K562 (cell line): ENCODE results near the gene GDF11. TPM values are rescaled to one million over a fixed set of nuclear protein-coding genes. Genes with fewer than 3 reads are reported as not detected.
A peak's percentile ranks its signal among the peaks of the same experiment; 100 is the strongest.

Experiments used
- CBFA2T2 ChIP-seq: fragments of 450-650 bp; conservative IDR thresholded peaks from 2 replicates; pipeline ENCODE4 v1.6.1; 2017; ENCODE audit warnings: mild to moderate bottlenecking
- HIVEP1 ChIP-seq: fragments of 250-450 bp; sonication (Bioruptor Pico); IDR thresholded peaks from 2 replicates; pipeline ENCODE4 v1.4.0; 2020; ENCODE audit warnings: mild to moderate bottlenecking
- HSF4 ChIP-seq: fragments of 250-450 bp; sonication (Bioruptor Pico); IDR thresholded peaks from 2 replicates; pipeline ENCODE4 v2.1.2; 2022; ENCODE audit warnings: mild to moderate bottlenecking, moderate library complexity, borderline replicate concordance
- IFI16 ChIP-seq: fragments of 250-450 bp; sonication (Bioruptor Pico); IDR thresholded peaks from 2 replicates; pipeline ENCODE4 v2.1.2; 2022; ENCODE audit warnings: mild to moderate bottlenecking, inconsistent platforms
- KAT7 ChIP-seq: sonication (generic); formaldehyde crosslinking; IDR thresholded peaks from 2 replicates; pipeline ENCODE4 v1.8.0; 2022; ENCODE audit warnings: missing genetic modification reagents, mild to moderate bottlenecking, borderline replicate concordance
- LEF1 ChIP-seq: fragments of 450-650 bp; IDR thresholded peaks from 2 replicates; pipeline ENCODE4 v1.6.1; 2016; ENCODE audit warnings: mild to moderate bottlenecking
- PHF21A ChIP-seq: fragments of 450-650 bp; IDR thresholded peaks from 2 replicates; pipeline ENCODE4 v1.6.1; 2017; ENCODE audit warnings: low read depth, borderline replicate concordance
- RAD51 ChIP-seq: fragments of 450-650 bp; IDR thresholded peaks from 2 replicates; pipeline ENCODE4 v1.7.1; 2016; ENCODE audit warnings: low read depth, mild to moderate bottlenecking, borderline replicate concordance
- TAF9B ChIP-seq: fragments of 450-650 bp; IDR thresholded peaks from 2 replicates; pipeline ENCODE4 v1.6.1; 2018; ENCODE audit warnings: mild to moderate bottlenecking; ENCODE audit not compliant: partially characterized antibody
- ZNF133 ChIP-seq: fragments of 250-450 bp; sonication (Bioruptor Pico); IDR thresholded peaks from 2 replicates; pipeline ENCODE4 v1.4.0; 2020; ENCODE audit warnings: mild to moderate bottlenecking
- ZNF780A ChIP-seq: fragments of 250-450 bp; sonication (Bioruptor Pico); IDR thresholded peaks from 2 replicates; pipeline ENCODE4 v1.5.0; 2021; ENCODE audit warnings: mild to moderate bottlenecking
- ZNF79 ChIP-seq: fragments of 250-450 bp; sonication (Bioruptor Pico); IDR thresholded peaks from 2 replicates; pipeline ENCODE4 v1.4.0; 2020; ENCODE audit warnings: low read depth, mild to moderate bottlenecking, moderate library complexity
- polyA plus RNA-seq, 8 experiments: library from polyadenylated mRNA; depleted of rRNA in 4 of 8; stranded (reverse) in 5 of 8; unstranded in 3 of 8; fragments of >200 nt; fragmentation: Nextera tagmentation in 2 of 8; fragmentation: Illumina TruSeq in 1 of 8; extraction: Ambion mirVana in 2 of 8; extraction: Trizol in 1 of 8; gene quantifications; 2 replicates each; pipeline versions ENCODE4 v1.2.1 to v1.2.3, GENCODE V29; 2011 to 2014; ENCODE audit warnings: inconsistent platforms in 1 of 8, missing spikeins in 1 of 8
- total RNA-seq, 7 experiments: library from RNA; depleted of rRNA in 6 of 7; stranded (reverse); fragments of >200 nt in 6 of 7; fragmentation: Illumina TruSeq in 2 of 7; extraction: Trizol in 2 of 7; gene quantifications; 2 replicates each; pipeline versions ENCODE4 v1.2.1 to v1.2.3, GENCODE V29; 2011 to 2021; ENCODE audit warnings: low replicate concordance in 1 of 7
- TF ChIP-seq, protein P1 (sequence below): fragments of 450-650 bp; IDR thresholded peaks from 2 replicates; pipeline ENCODE4 v1.6.1; 2016; ENCODE audit warnings: low read depth
- TF ChIP-seq, protein P2 (sequence below): fragments of 250-450 bp; sonication (Bioruptor Pico); IDR thresholded peaks from 2 replicates; pipeline ENCODE4 v1.5.1; 2021; ENCODE audit warnings: mild to moderate bottlenecking
- TF ChIP-seq, protein P3 (sequence below): fragments of 450-650 bp; formaldehyde crosslinking; IDR thresholded peaks from 2 replicates; pipeline ENCODE4 v1.4.0; 2020; ENCODE audit warnings: mild to moderate bottlenecking, moderate library complexity

The GDF11 gene
- total and polyA plus RNA-seq, 9 of the 15 experiments (the other 6 are each of a cell fraction or from before 2014, with no cell fraction given): 1.4 to 15.7 (median 4.8) TPM

- TF ChIP-seq, protein P1, sequence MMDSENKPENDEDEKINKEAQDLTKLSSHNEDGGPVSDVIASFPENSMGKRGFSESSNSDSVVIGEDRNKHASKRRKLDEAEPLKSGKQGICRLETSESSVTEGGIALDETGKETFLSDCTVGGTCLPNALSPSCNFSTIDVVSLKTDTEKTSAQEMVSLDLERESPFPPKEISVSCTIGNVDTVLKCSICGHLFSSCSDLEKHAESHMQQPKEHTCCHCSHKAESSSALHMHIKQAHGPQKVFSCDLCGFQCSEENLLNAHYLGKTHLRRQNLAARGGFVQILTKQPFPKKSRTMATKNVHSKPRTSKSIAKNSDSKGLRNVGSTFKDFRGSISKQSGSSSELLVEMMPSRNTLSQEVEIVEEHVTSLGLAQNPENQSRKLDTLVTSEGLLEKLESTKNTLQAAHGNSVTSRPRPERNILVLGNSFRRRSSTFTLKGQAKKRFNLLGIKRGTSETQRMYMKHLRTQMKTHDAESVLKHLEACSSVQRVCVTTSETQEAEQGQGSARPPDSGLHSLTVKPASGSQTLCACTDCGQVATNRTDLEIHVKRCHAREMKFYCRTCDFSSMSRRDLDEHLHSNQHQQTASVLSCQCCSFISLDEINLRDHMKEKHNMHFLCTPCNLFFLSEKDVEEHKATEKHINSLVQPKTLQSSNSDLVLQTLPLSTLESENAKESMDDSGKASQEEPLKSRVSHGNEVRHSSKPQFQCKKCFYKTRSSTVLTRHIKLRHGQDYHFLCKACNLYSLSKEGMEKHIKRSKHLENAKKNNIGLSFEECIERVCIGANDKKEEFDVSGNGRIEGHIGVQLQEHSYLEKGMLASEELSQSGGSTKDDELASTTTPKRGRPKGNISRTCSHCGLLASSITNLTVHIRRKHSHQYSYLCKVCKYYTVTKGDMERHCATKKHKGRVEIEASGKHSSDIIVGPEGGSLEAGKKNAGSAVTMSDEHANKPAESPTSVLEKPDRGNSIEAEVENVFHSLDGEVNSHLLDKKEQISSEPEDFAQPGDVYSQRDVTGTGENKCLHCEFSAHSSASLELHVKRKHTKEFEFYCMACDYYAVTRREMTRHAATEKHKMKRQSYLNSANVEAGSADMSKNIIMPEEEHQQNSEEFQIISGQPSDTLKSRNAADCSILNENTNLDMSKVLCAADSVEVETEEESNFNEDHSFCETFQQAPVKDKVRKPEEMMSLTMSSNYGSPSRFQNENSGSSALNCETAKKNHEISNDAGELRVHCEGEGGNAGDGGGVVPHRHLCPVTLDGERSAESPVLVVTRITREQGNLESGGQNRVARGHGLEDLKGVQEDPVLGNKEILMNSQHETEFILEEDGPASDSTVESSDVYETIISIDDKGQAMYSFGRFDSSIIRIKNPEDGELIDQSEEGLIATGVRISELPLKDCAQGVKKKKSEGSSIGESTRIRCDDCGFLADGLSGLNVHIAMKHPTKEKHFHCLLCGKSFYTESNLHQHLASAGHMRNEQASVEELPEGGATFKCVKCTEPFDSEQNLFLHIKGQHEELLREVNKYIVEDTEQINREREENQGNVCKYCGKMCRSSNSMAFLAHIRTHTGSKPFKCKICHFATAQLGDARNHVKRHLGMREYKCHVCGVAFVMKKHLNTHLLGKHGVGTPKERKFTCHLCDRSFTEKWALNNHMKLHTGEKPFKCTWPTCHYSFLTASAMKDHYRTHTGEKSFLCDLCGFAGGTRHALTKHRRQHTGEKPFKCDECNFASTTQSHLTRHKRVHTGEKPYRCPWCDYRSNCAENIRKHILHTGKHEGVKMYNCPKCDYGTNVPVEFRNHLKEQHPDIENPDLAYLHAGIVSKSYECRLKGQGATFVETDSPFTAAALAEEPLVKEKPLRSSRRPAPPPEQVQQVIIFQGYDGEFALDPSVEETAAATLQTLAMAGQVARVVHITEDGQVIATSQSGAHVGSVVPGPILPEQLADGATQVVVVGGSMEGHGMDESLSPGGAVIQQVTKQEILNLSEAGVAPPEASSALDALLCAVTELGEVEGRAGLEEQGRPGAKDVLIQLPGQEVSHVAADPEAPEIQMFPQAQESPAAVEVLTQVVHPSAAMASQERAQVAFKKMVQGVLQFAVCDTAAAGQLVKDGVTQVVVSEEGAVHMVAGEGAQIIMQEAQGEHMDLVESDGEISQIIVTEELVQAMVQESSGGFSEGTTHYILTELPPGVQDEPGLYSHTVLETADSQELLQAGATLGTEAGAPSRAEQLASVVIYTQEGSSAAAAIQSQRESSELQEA: 0 out of 2 replicates have a peak, but pooled peaks have one; percentile 29
- peak; percentile 86 for TF ChIP-seq RAD51
- no peak for TF ChIP-seq IFI16 (CRISPR knock-in tag)
- TF ChIP-seq ZNF133 (CRISPR knock-in tag): no peak
- TF ChIP-seq HIVEP1 (CRISPR knock-in tag): no peak
- TF ChIP-seq, protein P2, sequence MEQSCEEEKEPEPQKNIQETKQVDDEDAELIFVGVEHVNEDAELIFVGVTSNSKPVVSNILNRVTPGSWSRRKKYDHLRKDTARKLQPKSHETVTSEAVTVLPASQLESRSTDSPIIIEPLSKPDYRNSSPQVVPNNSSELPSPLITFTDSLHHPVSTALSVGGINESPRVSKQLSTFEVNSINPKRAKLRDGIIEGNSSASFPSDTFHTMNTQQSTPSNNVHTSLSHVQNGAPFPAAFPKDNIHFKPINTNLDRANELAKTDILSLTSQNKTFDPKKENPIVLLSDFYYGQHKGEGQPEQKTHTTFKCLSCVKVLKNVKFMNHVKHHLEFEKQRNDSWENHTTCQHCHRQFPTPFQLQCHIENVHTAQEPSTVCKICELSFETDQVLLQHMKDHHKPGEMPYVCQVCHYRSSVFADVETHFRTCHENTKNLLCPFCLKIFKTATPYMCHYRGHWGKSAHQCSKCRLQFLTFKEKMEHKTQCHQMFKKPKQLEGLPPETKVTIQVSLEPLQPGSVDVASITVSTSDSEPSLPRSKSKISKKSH: no peak
- no peak; the same call in 1 of the 2 replicates for TF ChIP-seq PHF21A
- TF ChIP-seq KAT7 (CRISPR knock-in tag): peak; percentile 84
- TF ChIP-seq ZNF780A: no peak
- TF ChIP-seq CBFA2T2: peak; percentile 56; the same call in 1 of the 2 replicates
- peak; percentile 95 for TF ChIP-seq TAF9B
- TF ChIP-seq, protein P3, sequence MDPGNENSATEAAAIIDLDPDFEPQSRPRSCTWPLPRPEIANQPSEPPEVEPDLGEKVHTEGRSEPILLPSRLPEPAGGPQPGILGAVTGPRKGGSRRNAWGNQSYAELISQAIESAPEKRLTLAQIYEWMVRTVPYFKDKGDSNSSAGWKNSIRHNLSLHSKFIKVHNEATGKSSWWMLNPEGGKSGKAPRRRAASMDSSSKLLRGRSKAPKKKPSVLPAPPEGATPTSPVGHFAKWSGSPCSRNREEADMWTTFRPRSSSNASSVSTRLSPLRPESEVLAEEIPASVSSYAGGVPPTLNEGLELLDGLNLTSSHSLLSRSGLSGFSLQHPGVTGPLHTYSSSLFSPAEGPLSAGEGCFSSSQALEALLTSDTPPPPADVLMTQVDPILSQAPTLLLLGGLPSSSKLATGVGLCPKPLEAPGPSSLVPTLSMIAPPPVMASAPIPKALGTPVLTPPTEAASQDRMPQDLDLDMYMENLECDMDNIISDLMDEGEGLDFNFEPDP (CRISPR knock-in tag): no peak
- no peak for TF ChIP-seq ZNF79 (CRISPR knock-in tag)
- TF ChIP-seq HSF4 (CRISPR knock-in tag): no peak
- 0 out of 2 replicates have a peak, but pooled peaks have one; percentile 43 for TF ChIP-seq LEF1
Observed at GRCh38 chr12:55728939-55729818, 13.7 kb upstream of the GDF11 start, which contains the start of gene CD63 (continued).
